ENCODE measurements around the gene HSP90AB1.

HSP90AB1 gene

GRCh38 chr6:44246663-44247337 is at the start of gene HSP90AB1:
Gene HSP90AB1 (plus strand): TSS chr6:44247101. CDS start chr6:44248630, 1,529 bp downstream.
- DNase-seq: peak; percentile 98

GRCh38 chr6:44198684-44199083 is 48.2 kb upstream of the HSP90AB1 start:
- DNase-seq: no peak

GRCh38 chr6:44199883-44200282 is 47.0 kb upstream of the HSP90AB1 start:
- no peak for DNase-seq

GRCh38 chr6:44201200-44201599 is 45.7 kb upstream of the HSP90AB1 start:
- DNase-seq: no peak

GRCh38 chr6:44201638-44202303 is 45.1 kb upstream of the HSP90AB1 start:
- DNase-seq: no peak

GRCh38 chr6:44202332-44202971 is 44.4 kb upstream of the HSP90AB1 start:
- no peak for DNase-seq

- no peak for DNase-seq
These were observed 43.7 kb upstream of the HSP90AB1 start for GRCh38 chr6:44202972-44203750.

- DNase-seq: no peak
These were observed 42.9 kb upstream of the HSP90AB1 start for GRCh38 chr6:44203955-44204354.

GRCh38 chr6:44207966-44208365 is 38.9 kb upstream of the HSP90AB1 start:
- no peak for DNase-seq

GRCh38 chr6:44211284-44211683 is 35.6 kb upstream of the HSP90AB1 start:
- DNase-seq: no peak

- DNase-seq: no peak
These were observed 32.6 kb upstream of the HSP90AB1 start for GRCh38 chr6:44214307-44214706.

GRCh38 chr6:44216677-44217331 is 30.1 kb upstream of the HSP90AB1 start, which contains the start of gene MYMX:
Gene MYMX (plus strand): TSS chr6:44216926. CDS start chr6:44217472, 546 bp downstream.
- no peak for DNase-seq

GRCh38 chr6:44217332-44218143 is 29.4 kb upstream of the HSP90AB1 start:
- no peak for DNase-seq

- DNase-seq: peak; percentile 32
These were observed 27.7 kb upstream of the HSP90AB1 start for GRCh38 chr6:44219053-44219814.

GRCh38 chr6:44219815-44220784 is 26.8 kb upstream of the HSP90AB1 start:
- no peak for DNase-seq

GRCh38 chr6:44220913-44221290 is 26.0 kb upstream of the HSP90AB1 start:
- no peak for DNase-seq

- peak; percentile 78 for DNase-seq
These were observed 25.5 kb upstream of the HSP90AB1 start for GRCh38 chr6:44221291-44221960.

GRCh38 chr6:44221961-44222335 is 25.0 kb upstream of the HSP90AB1 start:
- no peak for DNase-seq
